ENCODE data around the gene GAS6. TPM values are rescaled to one million over a fixed set of nuclear protein-coding genes. Genes with fewer than 3 reads are reported as not detected.
"Not testable (repeated sequence)": the region's sequence is repeated elsewhere in the genome, so short reads cannot be mapped to it uniquely, and the experiment has no call there.

The GAS6 gene
- total RNA-seq, 1 donor from 2014 or later, result 215 TPM

- Histone ChIP-seq H3K9me3 (no peaks in the 10 kb centered on the region), H3K4me3 (no peak overlapping the region), H3K4me1 (peaks cover 9% of the 10 kb centered on the region), H3K27me3 (no peaks in the 10 kb centered on the region), H3K27ac (peak overlapping the region; percentile 39), H3K36me3 (peaks cover 0 to 51% of the 10 kb centered on the region in 2 donors)
- intact Hi-C loops (cut with DNase I), result no loop called here
- no peak for DNase-seq (ENCODE audit: extremely low spot score in 2 of 2)
- TF ChIP-seq POLR2A (IDR thresholded peaks at IDR 0.05) (no peak), POLR2AphosphoS5 (IDR thresholded peaks at IDR 0.05; ENCODE audit: insufficient read depth in 1 of 2, low read depth in 1 of 2) (no peak)
- TF ChIP-seq, protein P1, sequence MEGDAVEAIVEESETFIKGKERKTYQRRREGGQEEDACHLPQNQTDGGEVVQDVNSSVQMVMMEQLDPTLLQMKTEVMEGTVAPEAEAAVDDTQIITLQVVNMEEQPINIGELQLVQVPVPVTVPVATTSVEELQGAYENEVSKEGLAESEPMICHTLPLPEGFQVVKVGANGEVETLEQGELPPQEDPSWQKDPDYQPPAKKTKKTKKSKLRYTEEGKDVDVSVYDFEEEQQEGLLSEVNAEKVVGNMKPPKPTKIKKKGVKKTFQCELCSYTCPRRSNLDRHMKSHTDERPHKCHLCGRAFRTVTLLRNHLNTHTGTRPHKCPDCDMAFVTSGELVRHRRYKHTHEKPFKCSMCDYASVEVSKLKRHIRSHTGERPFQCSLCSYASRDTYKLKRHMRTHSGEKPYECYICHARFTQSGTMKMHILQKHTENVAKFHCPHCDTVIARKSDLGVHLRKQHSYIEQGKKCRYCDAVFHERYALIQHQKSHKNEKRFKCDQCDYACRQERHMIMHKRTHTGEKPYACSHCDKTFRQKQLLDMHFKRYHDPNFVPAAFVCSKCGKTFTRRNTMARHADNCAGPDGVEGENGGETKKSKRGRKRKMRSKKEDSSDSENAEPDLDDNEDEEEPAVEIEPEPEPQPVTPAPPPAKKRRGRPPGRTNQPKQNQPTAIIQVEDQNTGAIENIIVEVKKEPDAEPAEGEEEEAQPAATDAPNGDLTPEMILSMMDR (IDR thresholded peaks at IDR 0.05), result no peak
Observed at GRCh38 chr13:113827021-113827420, 36.9 kb downstream of the GAS6 start.

DNA sequence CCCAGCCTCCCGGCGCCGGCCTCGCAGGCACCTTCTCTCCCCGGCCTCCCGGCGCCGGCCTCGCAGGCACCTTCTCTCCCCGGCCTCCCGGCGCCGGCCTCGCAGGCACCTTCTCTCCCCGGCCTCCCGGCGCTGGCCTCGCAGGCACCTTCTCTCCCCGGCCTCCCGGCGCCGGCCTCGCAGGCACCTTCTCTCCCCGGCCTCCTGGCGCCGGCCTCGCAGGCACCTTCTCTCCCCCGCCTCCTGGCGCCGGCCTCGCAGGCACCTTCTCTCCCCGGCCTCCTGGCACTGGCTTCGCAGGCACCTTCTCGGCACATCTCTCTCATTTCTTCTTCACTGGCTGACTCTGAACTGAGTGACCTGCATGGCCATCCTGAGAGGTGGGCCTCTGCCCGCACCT is 37.4 kb downstream of the GAS6 start:
- H3K27me3 ChIP-seq; H3K4me3 ChIP-seq; intact Hi-C loops (cut with DNase I); H3K9me3 ChIP-seq; DNase-seq (ENCODE audit: extremely low spot score in 2 of 2): not testable (repeated sequence)
- Histone ChIP-seq H3K36me3 (peaks cover 0 to 49% of the 10 kb centered on the region in 2 donors), H3K27ac (peak overlapping the region; percentile 39), H3K4me1 (peaks cover 14% of the 10 kb centered on the region)

DNA sequence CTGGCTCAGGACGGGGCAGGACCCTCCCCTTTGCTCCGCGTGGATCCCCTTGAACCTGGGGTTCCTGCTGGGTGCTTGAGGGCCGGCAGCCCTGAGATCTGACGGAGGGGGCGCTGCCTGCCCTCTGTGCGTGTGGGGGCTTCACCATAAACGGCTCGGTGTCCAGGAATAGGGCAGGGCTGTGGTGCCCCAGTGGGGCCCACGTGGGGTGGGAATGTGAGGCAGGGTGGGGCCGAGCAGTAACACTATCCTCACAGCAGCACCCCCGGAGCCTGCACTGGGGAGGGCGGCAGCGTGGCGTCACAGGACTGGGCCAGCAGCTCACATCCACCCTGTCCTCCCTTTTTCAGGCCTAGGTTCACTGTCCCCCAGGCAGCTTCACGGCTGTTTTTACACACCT is 38.0 kb downstream of the GAS6 start:
- Histone ChIP-seq H3K4me1 (peaks cover 20% of the 10 kb centered on the region), H3K27ac (no peak overlapping the region), H3K4me3 (no peak overlapping the region), H3K27me3 (no peaks in the 10 kb centered on the region), H3K9me3 (no peaks in the 10 kb centered on the region), H3K36me3 (peaks cover 0 to 49% of the 10 kb centered on the region in 2 donors)
- intact Hi-C loops (cut with DNase I), result no loop called here
- DNase-seq (ENCODE audit: extremely low spot score in 2 of 2), result no peak
- TF ChIP-seq, protein P1 (IDR thresholded peaks at IDR 0.05), result no peak
- peak in 1 of 2 donors; percentile 24 for TF ChIP-seq POLR2AphosphoS5 (IDR thresholded peaks at IDR 0.05; ENCODE audit: insufficient read depth in 1 of 2, low read depth in 1 of 2)

DNA sequence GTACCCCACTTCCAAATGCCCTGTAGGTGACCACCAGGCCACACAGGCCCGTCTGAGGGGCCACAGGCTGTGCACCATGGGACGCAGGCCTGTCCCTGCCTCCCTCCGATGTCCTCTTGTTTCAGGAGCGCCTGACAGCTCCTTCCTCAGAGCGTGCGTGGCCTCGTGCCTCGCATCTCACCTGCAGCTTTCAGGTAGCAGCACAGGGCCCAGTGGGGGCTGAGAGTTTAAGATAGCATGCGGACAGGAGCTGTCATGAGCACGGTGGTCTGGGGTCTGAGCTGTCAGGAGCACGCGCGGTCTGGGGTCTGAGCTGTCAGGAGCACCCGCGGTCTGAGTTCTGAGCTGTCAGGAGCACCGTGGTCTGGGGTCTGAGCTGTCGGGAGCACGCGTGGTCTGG is 40.1 kb downstream of the GAS6 start:
- Histone ChIP-seq H3K27me3 (no peaks in the 10 kb centered on the region), H3K27ac (no peak overlapping the region), H3K36me3 (peaks cover 0 to 49% of the 10 kb centered on the region in 2 donors), H3K4me3 (no peak overlapping the region), H3K4me1 (peaks cover 39% of the 10 kb centered on the region), H3K9me3 (no peaks in the 10 kb centered on the region)
- TF ChIP-seq, protein P1 (IDR thresholded peaks at IDR 0.05), result no peak
- no peak for TF ChIP-seq POLR2AphosphoS5 (IDR thresholded peaks at IDR 0.05; ENCODE audit: insufficient read depth in 1 of 2, low read depth in 1 of 2)
- TF ChIP-seq POLR2A (IDR thresholded peaks at IDR 0.05), result no peak
- intact Hi-C loops (cut with DNase I), result loop anchor here (5.0 kb wide), 1 partner anchor 104 kb away; no protein-coding TSS in a partner anchor
- no peak for DNase-seq (ENCODE audit: extremely low spot score in 2 of 2)

GRCh38 chr13:113822956-113823744 is 40.7 kb downstream of the GAS6 start:
- DNase-seq (ENCODE audit: extremely low spot score in 2 of 2), result no peak
- intact Hi-C loops (cut with DNase I), result loop anchor here (5.0 kb wide), 1 partner anchor 104 kb away; no protein-coding TSS in a partner anchor
- TF ChIP-seq POLR2AphosphoS5 (IDR thresholded peaks at IDR 0.05; ENCODE audit: insufficient read depth in 1 of 2, low read depth in 1 of 2) (no peak), POLR2A (IDR thresholded peaks at IDR 0.05) (no peak)
- TF ChIP-seq, protein P1 (IDR thresholded peaks at IDR 0.05), result no peak
- peak overlapping the region; percentile 93 for H3K27ac ChIP-seq
- H3K9me3 ChIP-seq, result no peaks in the 10 kb centered on the region
- H3K36me3 ChIP-seq, result peaks cover 0 to 45% of the 10 kb centered on the region in 2 donors
- H3K4me3 ChIP-seq, result no peak overlapping the region
- no peaks in the 10 kb centered on the region for H3K27me3 ChIP-seq
- H3K4me1 ChIP-seq, result peaks cover 45% of the 10 kb centered on the region
